M059J (cell line): ENCODE results near the gene DRC7. TPM values are rescaled to one million over a fixed set of nuclear protein-coding genes. Genes with fewer than 3 reads are reported as not detected.
A peak's percentile ranks its signal among the peaks of the same experiment; 100 is the strongest.

Source experiments
- DNase-seq: peaks from one replicate; pipeline ENCODE4 v3.0.0-alpha.2; 2012; ENCODE audit warnings: low read depth
- total RNA-seq: library from RNA; depleted of rRNA; stranded (reverse); fragments of >200 nt; shearing (Covaris generic); gene quantifications from 2 replicates; pipeline ENCODE4 v1.2.3, GENCODE V29; 2014; rRNA removed

DRC7 gene
- total RNA-seq: not detected in 2 replicates

DNA sequence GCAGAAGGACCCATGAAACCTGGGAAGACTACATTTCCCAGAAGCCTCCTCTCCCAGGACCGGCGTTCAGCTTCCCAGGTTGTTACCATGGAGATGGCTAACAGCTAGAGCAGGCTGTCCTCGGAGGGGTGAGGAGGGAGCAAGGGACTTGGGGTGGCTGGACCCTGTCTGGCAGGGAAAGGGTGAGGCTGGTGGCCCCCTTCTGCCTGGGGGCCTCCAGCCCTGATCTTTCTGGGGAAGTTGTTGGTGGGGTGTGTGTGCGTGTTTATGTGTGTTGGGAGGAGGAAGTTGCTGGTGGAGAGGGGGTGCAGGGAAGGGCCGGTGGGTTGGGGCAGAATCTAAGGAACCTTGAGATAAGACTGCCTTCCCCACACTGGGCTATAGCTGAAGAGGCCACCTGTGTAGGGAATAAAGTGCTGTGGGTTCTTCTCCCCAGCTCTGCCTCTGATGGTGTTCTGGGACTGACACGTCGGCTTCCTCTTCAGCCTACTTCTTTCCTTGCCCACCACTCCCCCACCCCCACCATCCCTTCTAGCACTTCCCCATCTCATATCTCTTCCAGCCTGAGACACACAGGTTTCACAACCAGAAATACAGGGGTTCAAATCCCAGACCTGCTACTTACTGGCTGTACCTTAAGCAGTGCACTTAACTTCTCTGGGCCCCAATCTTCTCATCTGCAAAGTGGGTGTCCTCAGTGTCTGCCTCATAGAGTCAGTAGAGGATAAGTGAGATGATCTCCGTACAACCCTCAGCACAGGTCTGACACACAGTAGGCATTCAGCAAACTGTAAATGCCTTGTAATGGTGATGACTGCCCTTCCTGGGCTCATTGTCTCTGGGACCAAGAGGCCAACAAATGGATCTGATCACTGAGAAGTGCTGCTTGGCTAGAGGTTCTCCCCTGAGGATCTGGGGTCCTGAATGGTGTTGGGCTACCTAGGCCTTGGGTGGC, at the start of gene DRC7:
Gene DRC7 (plus strand): TSS at position 82 of the 955 bp plus-strand sequence. CDS start 3,144 bp downstream, outside the sequence.
- peak; percentile 69 for DNase-seq

DNA sequence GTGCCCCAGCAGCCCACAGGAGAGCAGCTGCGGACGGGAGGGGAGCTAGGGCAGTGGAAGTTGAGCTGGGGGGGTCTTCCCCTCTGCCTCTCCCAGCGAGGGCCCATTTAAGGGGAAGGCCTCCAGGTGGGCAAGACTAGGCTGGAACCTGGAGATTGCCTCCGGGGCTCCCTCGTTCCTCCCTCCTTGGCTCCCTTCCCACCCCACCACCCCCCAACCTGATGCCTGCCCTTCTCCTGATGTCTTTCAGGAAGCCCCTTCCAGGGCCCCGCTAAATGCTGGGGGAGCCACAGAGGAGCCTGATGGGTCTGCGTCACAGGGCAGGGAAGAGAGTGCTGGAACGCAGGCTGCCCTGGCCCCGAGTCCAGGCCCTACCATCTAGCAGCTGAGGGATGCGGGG, 49.4 kb upstream of the DRC7 start:
- DNase-seq: no peak

- DNase-seq: peak; percentile 76
Observed at GRCh38 chr16:57645691-57646387, 48.8 kb upstream of the DRC7 start.

DNA sequence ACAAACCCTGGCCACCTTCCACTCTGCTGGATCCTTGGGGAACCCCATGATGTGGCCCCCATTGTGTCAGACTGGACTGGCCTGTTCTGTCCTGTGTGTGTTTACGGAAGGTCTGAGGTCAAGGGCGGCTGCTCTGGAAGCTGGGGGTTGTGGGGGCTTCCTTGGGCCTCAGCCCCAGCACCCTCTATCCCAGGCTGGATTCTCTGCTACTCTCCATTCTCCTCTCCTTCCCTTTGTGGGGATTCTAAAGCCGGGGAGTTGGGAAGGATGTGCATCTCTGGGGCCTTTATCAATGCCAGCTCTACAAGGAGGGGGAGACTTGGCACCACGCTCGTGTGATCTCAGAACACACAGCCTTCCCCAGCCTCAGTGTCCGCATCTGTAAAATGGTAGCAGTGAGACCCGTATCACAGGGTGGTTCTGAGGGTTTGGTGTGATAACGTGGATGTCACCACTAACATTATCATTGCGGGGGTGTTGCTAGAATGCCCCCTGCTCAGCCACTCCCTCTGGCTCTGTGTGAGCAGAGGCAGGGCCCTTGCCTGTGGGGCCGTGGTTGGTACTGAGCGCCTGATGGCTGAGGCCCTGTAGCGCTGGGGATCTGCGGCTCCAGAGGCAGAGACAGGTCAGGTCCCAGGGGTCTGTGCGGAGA, 48.1 kb upstream of the DRC7 start:
- peak; percentile 39 for DNase-seq

GRCh38 chr16:57647136-57647875, 47.3 kb upstream of the DRC7 start:
- DNase-seq: peak; percentile 64

DNA sequence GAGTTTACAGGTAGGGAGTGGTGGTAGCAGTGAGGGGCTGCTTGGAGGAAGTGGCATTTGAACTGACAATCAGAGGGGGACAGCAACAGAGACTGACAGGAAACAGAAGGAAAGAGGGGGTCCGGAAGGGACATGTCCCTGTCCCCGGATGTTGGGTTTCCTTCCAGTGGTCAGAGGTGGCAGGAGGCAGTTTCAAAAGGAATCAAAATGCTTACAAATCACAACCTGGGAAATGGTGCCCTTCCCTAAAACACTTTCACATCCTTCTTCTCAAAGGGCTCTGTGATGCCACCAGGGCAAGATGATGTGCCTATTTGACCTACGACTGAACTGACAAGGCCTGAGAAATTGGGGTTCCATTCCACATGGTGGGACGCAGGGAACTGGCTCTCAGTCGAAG, 46.5 kb upstream of the DRC7 start:
- DNase-seq: no peak

DNA sequence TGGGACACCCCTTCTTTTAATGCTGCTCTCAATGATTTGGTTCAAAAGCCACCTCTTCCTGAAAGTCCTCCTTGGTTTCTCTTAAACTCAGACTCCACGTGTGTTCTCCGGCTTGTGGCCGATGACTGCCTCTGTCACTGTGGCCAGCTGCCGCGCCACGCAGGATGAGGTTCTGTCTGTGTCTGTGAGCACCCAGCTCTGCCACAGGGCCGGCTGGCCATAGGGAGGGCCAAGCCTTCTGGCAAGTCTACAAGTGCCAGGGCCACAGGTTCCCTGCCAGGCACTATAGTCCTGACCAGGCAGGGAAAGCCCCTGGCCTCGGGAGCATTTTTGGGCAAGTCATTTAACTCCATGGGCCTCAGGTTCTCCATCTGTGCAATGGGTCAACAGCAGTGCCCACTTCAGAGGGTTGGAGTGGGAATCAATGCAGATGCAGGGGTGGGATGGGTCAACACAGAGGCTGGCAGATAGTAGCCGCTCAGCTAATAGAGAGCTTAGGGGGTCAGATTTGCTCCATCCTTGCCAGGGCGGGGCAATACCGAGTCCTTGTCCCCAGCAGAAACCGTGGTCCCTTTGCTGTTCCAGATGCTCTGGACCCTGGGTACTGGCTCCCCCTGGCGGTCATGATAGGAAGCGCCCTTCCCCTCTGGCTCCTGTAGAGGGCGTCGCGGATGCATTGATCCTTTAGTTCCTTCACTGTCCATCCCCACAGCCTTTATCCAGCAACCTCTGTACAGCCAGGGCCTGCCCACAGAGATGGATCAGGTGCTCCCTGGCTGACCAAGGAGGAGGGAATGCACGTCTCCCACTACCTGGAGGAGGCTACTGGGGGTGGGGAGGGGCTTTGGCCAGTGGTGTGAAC, 45.8 kb upstream of the DRC7 start:
- DNase-seq: peak; percentile 80

- DNase-seq: no peak
Observed at GRCh38 chr16:57649443-57649751, 45.2 kb upstream of the DRC7 start.

- no peak for DNase-seq
Observed at GRCh38 chr16:57649846-57650245, 44.8 kb upstream of the DRC7 start.

DNA sequence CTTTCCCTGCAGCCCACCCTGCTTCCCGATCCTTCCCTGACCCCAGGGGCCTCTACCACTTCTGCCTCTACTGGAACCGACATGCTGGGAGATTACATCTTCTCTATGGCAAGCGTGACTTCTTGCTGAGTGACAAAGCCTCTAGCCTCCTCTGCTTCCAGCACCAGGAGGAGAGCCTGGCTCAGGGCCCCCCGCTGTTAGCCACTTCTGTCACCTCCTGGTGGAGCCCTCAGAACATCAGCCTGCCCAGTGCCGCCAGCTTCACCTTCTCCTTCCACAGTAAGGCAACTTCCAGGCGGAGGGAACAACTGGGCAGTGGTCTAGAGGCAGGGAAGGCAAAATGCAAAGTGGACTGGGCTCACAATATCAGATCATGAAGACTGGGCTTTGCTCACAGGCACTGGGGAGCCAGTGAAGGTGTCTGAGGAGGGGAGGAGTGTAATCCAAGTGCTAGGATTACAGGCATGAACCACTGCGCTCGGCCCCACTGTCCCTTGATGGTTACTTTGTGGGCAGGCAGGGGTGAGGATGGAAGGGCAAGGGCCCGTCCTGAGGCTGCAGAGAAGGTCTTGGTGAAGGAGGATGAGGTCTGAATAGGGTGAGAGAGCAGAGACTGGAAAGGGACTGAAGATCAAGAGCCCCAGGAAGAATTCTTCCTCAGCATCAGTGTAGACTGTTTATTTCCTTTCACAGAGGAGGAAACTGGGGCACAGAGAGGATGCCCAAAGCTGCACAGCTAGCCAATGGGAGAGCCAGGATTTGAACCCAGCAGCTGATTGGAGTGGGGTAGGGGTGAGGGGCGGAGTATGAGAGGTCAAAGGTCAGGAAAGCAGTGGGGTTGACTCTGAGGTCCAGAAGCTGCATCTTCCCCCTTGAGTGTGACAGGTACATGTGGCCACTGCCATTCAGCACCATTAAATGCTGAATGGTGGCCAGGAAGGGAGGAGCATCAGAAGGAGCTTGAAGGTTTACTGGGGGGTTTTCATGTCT, 43.0 kb upstream of the DRC7 start:
- DNase-seq: no peak

DNA sequence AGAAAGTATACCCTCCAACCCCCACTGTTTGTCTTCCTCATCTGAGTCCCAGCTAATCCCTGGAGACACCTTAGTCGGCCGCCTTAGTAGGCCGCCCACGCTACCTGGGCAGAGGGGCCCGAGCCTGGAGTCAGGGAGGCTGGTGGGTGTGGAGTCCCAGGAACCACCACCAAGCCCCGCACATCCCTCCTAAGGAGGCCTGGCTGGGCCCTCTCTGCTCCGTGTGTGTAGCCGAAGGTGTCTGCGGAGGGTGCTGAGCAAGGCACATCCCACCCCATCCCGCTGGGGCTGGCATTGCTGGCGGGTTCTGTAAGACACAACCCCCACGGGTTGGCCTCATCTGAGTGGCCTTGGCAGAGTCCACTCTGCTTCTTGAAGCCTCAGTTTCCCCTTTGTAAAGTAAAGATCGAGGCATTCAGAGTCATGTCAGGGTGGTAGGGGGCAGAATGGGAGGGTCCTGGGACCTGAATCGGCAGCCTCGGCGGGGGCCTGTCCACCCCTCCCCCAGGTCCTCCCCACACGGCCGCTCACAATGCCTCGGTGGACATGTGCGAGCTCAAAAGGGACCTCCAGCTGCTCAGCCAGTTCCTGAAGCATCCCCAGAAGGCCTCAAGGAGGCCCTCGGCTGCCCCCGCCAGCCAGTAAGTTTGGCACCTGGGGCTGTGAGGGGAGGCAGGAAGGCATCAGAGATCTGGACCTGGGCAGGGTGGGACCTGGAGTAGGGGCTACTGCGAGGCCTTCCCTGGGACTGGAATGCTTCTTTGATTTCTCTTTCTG, 41.7 kb upstream of the DRC7 start:
- no peak for DNase-seq

- no peak for DNase-seq
Observed at GRCh38 chr16:57653936-57654335, 40.7 kb upstream of the DRC7 start.

DNA sequence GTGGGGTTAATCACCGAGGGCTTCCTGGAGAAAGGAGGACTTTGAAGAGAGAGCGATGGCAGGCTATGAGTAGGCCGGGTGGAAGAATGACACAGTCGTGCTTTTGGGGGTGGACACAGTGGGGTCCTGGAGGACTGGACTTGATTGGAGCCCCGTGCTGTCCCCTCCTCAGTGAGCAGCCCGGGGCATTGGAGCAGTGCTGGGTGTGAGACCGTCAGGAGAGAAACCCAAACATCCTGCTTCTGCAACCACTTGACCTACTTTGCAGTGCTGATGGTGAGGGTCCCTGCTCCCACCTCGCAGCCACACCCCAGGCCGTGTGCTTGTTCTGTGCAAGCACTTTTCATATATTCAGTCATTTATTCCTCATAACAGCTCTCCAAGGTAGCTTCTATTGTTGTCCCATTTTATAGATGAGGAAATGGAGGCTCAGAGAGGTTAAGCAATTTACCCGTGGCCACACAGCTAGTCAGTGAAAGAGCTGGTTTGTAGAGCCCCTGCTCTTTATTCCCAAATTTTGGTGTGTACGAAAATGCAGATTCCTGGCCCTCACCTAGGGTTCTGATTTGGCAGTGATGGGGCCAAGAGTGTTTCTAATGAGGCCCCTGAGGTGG, 38.2 kb upstream of the DRC7 start:
- DNase-seq: no peak

- no peak for DNase-seq
Observed at GRCh38 chr16:57657228-57657627, 37.4 kb upstream of the DRC7 start.

GRCh38 chr16:57658130-57658877, 36.3 kb upstream of the DRC7 start:
- no peak for DNase-seq

- DNase-seq: no peak
Observed at GRCh38 chr16:57658878-57659674, 35.5 kb upstream of the DRC7 start.
